Head of caudate nucleus (tissue), 42 donors: ENCODE measurements around the gene OPA3.

Experiments
- DNase-seq, 42 donors: peaks; one replicate each; pipeline versions ENCODE4 v3.0.0 to v3.0.0-alpha.2; 2020 to 2021; ENCODE audit warnings: mixed read lengths in 7 of 42
- intact Hi-C: fragments of 100-400 bp; cut with DNase I; formaldehyde crosslinking; loops from one replicate; pipeline ENCODE4 v1.15.0; 2022

OPA3 gene

DNA sequence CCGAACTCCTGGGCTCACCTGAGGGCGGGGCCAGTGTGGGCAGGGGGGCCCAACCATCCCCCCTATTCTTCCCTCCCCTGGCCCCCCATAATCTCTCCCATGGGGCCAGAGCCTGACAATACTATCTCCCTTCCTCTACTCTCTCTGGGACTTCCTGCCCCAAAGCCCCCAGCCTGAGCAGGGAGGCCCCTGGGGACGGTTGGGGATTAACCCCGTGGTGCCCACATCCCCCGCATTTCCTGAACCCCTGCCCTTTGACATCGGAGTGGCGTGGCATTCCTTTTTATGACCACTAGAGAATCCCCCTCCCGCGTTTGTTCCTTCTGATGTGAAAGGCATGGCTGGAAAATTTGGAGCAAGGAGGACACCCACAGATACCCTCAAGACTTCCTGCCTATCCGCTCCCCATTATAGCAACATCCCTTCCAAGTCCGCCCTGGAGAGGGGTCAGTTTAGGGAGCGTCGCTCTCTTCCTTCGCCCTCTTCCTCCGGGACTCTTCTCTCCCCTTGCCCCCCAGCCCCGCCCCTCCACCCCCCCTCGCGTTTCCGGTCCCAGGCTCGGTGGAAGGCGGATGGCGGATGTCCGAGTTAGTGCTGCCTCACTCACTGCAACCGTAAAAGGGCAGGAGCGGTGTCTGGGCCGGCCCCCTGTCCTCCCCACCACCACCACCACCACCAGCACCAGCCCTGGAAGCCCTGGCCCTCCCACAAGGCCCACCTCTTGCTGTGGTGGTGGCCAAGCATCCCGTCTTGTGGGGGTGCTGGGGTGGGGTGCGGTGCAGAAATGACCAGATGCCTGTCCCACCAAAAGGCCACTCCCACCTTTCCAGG lies 75.5 kb downstream of the OPA3 start:
- intact Hi-C loops: no loop called here

DNA sequence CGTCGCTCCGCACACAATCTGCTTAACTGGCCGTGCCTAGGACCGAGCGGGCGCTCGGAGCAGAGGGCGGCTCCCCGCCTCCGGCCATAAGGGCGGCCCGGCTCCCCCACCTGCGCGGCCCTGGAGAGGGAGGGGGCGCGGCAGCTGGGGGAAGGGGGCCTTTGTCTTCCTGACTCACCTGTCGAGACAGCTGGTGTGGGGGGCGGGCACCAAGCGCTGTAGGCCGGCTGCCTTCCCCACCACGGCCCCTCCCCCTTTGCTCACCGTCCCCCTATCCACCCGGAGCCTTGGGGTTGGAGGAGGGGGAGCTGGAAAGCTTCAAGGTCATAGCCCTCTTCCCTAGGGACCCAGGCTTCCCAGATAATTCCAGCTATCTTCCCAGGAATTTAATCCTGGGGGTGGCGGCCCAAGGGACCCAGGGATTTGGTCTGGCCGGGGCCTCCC lies 76.2 kb downstream of the OPA3 start:
- intact Hi-C loops: no loop called here

More for the DNA sequence above, 75.5 kb downstream of the OPA3 start:
- DNase-seq: peak in 7 of 42 donors; percentile 37 to 61 (median 48)

GRCh38 chr19:45507872-45508416 lies 76.7 kb downstream of the OPA3 start:
- peak in 1 of 42 donors; percentile 22 for DNase-seq
- intact Hi-C loops: no loop called here

More for the DNA sequence above, 76.2 kb downstream of the OPA3 start:
- DNase-seq: peak in 1 of 42 donors; percentile 35

DNA sequence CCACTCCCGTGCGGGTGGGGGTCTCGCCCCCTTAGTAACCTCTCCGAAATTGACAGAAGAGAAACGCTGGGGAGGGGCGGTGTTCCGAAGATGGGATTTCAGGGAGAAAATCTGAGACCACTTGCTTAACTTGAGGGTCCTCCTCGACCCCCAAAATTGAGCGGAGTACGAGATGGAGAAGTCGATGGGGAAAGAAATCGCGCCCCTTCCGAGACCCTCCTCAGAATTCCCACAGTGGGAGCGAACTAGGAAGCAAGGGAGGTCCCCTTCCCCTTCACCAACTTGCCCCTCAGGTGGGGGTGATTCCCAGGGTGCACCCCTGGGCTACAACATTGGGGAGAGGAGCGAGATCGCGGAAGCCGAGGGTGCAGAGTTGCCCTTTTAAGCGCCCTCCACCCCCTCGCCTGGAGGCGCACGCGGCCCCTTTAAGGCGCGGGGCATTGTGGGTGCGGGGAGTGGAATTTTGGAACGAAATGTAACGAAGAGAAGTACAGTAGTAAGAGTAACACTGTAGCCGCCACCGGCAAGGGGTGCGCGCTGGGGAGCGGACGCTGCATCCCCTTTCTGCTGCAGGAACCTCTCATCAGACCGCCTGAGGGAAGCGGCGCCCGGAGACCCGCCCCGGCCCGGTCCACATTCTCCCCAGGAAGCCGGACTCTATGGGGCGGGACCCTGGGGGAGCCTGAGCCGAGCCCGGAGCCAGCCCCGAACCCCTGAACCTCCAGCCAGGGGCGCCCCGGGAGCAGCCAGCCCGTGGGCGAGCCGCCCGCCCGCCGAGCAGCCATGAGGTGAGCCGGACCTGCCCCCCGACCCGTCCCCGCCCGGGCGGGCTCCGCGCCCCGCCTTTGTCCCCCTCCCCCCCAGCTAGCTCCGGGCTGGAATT lies 77.4 kb downstream of the OPA3 start, which contains the start of gene VASP:
VASP (plus strand) TSS at position 491 of the 883 bp plus-strand sequence; CDS start at position 784, 293 bp downstream.
- DNase-seq: peak; percentile 80 to 95 (median 89)
- intact Hi-C loops: no loop called here

DNA sequence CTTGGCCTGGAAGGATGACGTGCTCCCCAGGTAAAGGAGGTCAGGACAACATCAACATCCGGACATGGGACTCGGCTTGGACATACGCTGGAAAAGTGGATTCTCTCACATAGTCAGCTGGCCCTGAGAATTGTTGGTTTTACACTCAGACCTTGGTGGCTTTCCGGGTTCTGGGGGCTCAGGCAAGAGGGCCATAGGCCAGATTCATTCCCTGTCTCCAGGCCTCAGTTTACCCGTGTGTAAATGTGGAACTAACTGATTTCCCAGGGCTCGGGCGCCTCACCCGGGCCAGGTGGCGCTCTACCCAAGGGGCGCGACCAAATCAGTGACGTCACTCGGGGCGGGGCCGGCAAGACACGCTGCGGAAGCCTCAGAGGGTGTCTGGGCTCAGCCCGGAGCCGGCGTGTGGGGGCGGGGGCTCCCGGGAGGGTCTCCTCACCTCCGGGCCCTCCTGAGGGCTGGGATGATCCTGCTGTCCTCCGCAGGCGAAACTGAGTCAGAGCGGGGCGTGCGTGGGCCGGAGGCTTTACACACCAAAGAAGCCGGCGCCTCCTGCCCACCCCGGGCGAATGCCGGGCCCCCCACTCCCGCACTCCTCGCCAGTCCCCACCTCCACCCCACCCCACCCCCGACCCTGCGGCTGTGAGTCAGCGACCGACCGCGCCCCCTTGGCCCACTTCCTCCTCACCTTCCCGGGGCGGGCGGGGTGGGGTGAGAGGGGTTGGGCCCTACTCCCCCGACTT lies 78.2 kb downstream of the OPA3 start:
- DNase-seq: peak; percentile 91 to 98 (median 96)
- intact Hi-C loops: no loop called here

DNA sequence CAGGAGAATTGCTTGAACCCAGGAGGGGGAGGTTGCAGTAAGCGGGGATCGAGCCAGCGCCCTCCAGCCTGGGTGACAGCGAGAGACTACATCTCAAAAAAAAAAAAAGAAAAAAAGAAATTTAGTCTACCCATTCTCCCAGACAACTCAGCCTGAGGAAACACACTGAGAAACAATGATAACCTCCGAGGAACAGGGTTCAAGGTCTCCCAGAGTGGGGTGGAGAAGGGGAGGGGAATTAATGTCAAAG lies 78.7 kb downstream of the OPA3 start:
- intact Hi-C loops: no loop called here
- DNase-seq: no peak

- intact Hi-C loops: no loop called here
- DNase-seq: no peak
These were observed 79.2 kb downstream of the OPA3 start for GRCh38 chr19:45505151-45505995.

DNA sequence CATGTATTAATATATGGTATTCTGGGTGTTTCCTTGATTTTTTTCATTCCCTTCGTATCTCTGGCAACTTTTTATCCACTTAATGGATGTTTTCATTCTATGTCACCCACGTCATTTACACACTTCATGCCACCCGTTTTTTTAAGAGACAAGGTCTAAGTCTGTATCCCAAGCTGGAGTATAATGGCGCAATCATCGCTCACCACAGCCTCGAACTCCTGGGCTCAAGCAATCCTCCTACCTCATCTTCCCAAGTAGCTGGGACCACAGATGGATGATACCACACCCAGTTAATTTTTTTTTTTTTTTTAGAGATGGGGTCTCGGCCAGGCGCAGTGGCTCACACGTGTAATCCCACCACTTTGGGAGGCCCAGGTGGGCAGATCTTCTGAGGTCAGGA lies 80.7 kb downstream of the OPA3 start:
- intact Hi-C loops: no loop called here
- DNase-seq: no peak

- intact Hi-C loops: no loop called here
- DNase-seq: no peak
These were observed 82.5 kb downstream of the OPA3 start for GRCh38 chr19:45502111-45502510.

GRCh38 chr19:45501730-45502014 lies 82.9 kb downstream of the OPA3 start:
- intact Hi-C loops: no loop called here
- no peak for DNase-seq

- no peak for DNase-seq
- intact Hi-C loops: no loop called here
These were observed 83.5 kb downstream of the OPA3 start for GRCh38 chr19:45500918-45501729.

GRCh38 chr19:45499196-45500180 lies 85.1 kb downstream of the OPA3 start:
- DNase-seq: peak in 9 of 42 donors; percentile 21 to 51 (median 33)

GRCh38 chr19:45498411-45499195 lies 86.0 kb downstream of the OPA3 start, which contains the start of gene PPM1N:
PPM1N (plus strand) TSS chr19:45498443; CDS start chr19:45498473, 30 bp downstream.
- intact Hi-C loops: no loop called here
- peak in 25 of 42 donors; percentile 23 to 65 (median 42) for DNase-seq

More at GRCh38 chr19:45499196-45500180, 85.1 kb downstream of the OPA3 start:
- intact Hi-C loops: no loop called here

- no peak for DNase-seq
- intact Hi-C loops: no loop called here
These were observed 86.8 kb downstream of the OPA3 start for GRCh38 chr19:45497791-45498190.

- DNase-seq: peak in 25 of 42 donors; percentile 14 to 65 (median 36)
- intact Hi-C loops: no loop called here
These were observed 88.2 kb downstream of the OPA3 start for GRCh38 chr19:45496349-45496953.
